T-helper 9 cell (primary cell): ENCODE results near the gene BLTP3A.
A peak's percentile ranks its signal among the peaks of the same experiment; 100 is the strongest.
"Not testable (repeated sequence)": the region's sequence is repeated elsewhere in the genome, so short reads cannot be mapped to it uniquely, and the experiment has no call there.

Experiments used
- DNase-seq: peaks from one replicate; pipeline ENCODE4 v3.0.0-alpha.2; 2020

Gene BLTP3A

DNA sequence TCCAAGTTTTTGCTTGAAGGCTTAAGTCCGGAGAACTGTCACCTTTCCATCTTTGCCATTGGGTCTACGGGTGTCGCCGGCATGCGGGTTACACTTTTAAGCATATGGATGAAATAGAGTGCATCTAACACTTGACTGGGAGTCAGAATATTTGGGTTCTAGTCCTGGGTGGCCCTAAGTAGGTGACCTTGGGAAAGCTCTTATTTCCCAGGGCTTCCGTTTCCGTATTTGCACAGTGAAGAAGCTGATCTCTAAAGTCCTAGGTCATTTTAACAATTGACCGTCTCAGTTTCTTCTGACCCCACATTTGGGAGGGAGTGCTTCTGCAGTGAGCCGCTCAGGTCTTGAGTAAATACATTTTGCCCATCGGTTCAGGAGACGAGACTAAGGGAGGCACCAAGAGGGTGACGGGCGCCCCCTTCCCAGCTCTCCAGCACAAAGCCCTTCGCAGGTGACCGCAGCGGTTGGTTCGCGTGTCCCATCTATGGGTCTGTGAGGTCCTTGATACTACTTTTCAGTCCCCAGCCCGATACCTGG, 651 bp upstream of the BLTP3A start:
- DNase-seq, result peak; percentile 15

- no peak for DNase-seq
These were observed 970 bp downstream of the BLTP3A start for GRCh38 chr6:34792605-34793500.

GRCh38 chr6:34793877-34794276, 2.0 kb downstream of the BLTP3A start:
- DNase-seq, result no peak

DNA sequence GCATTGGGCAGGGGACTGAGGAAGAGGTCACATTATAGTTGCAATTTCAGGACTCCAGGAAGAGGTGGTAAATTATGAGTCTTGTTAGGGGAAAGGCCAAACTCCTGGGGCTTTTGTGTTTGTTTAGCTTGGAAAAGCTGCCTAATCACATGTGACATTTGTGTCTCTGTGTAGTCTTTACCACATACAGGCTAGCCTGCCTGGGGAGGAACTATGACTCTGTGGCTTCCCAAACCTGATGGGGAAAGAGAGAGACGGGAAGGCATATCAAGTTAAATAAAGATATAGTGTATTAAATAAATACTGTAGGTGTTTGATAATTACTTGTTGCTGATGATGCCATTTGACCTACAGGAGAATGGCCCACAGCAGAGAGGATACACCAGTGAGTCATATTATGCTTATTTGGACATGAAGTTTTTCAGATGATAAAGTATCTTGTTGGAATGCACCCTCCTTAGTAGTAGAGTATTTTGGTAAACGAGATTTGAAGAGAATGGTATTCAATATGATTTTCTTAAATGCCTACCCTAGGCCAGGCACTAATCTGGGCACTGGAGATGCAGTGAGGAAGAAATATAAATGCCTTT, 4.0 kb downstream of the BLTP3A start:
- DNase-seq, result no peak

- DNase-seq, result no peak
These were observed 6.2 kb downstream of the BLTP3A start for GRCh38 chr6:34798057-34798456.

DNA sequence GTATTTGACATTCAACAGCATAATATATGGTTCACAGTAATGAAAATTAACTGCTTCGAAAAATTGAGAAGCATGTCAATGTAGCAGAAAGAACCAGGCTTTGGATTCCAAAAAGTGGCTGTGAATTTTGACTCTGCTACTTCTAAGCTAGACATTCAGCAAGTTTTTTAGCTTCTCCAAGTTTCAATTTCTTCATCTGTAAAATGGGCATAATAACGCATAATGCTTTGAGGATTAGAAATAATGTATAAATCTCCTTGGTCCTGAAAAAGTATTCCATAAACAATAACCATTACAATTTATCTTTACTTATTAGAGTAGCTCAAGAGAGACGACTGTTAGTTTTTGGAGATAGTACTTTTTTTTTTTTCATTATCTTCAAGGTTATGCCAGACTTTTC, 7.7 kb downstream of the BLTP3A start:
- DNase-seq, result no peak

- DNase-seq, result no peak
These were observed 12.7 kb downstream of the BLTP3A start for GRCh38 chr6:34804543-34804942.

DNA sequence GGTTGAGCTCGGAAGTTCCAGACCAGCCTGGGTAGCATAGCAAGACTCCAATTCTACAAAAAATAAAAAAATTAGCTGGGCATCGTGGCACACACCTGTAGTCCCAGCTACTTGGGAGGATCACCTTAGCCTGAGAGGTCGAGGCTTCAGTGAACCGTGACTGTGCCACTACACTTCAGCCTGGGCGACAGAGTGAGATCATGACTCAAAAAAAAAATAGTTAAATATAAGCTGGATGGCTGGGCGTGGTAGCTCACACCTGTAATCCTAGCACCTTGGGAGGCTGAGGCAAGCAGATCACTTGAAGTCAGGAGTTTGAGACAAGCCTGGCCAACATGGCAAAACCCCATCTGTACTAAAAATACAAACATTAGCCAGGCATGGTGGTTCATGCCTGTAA, 13.2 kb downstream of the BLTP3A start:
- not testable (repeated sequence) for DNase-seq

DNA sequence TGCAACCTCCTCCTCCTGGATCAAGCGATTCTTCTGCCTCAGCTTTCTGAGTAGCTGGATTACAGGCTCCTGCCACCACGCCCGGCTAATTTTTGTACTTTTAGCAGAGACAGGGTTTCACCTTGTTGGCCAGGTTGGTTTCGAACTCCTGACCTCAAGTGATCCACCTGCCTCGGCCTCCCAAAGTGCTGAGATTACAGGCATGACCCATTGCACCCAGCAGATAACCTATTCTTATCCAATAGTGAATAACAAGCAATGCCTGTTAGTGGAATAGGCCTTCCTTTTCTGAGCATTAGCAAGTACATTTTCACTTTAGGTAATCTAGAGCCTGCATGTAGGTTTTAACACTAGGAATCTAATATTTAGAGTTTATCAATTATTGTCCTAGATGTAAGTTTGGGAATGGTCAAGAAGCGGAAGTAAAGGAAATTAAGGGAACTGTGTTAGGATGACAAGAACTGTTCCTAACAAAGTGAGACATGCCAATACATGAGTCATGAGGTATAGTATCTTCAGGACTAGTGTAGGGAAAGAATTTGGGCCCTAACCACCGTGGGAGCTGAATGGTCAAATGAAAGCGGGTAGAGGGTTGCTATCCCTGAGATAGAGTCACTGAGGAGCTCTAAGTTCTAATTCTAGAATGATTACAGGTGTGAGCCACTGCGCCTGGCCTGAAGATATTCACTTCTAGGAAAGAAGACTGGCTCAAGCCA, 15.0 kb downstream of the BLTP3A start:
- no peak for DNase-seq

DNA sequence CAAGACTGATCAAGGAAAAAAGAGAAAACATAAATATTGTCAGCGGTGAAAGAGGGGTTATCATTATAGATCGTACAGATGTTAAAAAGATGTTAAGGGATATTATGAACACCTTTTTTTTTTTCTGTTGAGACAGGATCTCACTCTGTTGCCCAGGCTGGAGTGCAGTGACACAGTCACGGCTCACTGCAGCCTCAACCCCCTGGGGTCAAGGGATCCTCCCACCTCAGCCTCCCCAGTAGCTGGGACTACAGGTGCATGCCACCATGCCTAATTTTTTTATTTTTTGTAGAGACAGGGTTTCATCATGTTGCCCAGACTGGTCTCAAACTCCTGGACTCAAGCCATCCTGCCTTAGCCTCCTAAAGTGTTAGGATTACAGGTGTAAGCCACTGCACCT, 16.6 kb downstream of the BLTP3A start:
- DNase-seq, result not testable (repeated sequence)

DNA sequence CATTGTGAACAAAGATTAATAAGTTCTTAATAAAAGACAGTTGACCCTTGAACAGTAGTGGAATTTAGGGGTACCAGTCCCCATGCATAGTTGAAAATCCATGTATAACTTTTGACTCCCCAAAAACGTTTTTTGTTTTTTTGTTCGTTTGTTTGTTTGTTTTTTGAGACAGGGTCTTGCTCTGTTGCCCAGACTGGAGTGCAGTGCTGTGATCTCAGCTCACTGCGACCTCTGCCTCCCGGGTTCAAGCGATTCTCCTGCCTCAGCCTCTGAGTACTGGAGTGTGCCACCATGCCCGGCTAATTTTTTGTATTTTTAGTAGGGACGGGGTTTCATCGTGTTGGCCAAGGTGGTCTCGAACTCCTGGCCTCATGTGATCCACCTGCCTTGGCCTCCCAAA, 17.5 kb downstream of the BLTP3A start:
- not testable (repeated sequence) for DNase-seq

GRCh38 chr6:34810017-34810882, 18.4 kb downstream of the BLTP3A start:
- no peak for DNase-seq

DNA sequence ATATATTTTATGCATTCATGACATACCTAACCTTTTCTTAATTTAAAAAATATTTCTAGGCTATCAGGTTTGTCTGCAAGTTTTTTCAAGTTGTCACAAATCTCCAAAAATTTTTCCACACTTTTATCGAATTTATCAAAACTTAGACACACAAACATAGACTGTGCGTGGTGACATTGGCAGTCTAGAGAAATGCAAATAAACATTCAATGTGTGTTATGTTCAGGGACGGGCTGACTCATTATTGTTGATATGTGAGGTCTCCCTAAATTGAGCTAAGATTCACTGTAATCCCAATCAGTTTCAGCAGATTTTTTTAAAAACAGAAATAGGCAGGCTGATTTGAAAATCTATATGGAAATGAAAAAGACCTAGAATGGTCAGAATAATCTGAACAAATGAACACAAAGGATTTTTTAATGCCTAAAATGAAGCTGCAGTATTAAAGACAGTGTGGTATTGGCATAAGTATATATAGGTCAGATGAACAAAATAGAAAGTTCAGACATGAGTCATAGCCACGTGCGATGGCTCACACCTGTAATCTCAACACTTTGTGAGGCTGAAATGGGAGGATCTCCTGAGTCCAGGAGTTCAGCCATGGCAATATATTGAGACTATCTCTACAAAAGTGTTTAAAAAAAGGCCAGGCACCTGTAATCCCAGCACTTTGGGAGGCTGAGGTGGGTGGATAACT, 19.2 kb downstream of the BLTP3A start:
- DNase-seq, result no peak

DNA sequence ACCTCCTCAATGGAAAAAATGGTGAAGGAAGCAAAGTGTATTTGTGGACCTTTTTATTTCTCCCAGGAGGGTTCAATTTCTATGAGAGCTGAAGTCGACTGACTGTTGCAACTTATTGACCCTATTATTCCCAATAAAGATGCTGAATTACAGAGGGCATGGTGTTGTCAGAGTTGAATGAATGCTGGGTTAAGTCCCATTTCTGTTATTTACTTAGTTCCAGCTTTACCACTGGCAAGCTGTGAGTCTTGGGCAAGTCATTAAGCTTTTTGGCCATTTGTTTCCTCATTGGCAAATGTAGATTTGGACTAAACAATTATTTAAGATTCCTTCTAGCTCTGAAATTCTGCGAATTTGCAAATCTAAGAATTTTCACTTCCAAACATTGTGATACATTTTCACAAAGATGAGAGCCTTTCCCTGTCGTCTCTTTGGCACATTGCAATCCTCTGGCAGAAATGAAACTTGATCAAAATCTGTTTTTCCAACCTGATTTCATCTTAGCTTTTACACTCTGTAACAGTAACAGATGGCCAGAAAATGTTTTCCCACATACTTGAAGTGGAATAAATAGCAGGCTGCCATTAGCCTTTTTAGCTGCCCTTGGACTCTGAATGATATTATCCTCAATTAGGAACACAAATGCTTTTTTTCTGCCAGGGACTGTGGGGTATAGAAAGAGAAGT, 21.3 kb downstream of the BLTP3A start:
- DNase-seq, result no peak

DNA sequence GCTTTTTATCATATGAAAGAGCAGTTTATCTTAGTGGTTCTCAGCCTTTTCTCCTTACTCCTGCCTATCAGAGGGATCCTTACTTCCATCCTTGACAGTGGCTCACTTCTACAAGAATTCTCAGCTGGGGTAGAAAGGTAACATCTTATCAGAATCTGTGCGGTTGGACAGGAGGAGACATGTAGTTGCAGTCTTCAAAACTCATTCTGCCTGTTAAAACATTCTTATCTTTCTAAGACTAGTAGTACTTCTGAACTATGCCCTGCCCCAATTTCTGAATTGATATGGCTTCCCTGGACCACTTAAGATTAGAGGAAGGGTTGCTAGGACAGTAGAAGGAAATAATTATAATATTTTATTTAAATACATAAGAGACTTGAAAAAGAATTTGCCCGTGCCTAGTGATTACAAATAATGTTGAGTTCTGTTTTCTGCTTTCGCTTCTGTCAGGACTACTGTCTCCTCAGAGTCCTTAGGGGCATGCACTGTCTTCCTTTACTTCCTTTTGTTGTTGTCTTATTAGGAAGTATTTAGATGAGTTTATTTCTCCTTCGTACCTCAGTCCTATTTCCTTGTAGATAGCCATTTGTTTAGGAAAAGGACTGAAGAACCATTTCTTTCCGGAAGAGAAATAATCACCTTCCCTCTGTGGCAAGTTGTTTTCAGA, 24.9 kb downstream of the BLTP3A start:
- no peak for DNase-seq

DNA sequence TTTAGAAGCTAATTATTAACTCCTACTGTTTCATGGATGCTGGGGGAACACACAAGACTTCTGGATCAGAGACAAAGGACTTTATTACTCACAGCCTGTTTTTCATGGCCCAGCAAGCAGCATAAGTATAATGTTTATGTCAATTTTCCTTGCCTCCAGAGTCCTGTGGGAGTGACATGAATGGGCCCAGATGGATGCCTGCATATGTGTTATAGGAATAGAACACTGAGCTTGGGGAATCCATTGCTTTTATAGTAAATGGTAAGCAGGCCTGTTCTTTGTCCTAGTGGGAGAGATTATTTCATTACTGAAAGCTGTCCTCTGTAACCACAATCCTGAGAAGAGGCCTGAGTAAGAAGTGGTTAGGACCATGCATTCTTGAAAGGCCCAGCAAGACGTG, 25.6 kb downstream of the BLTP3A start:
- no peak for DNase-seq

GRCh38 chr6:34818872-34819570, 27.1 kb downstream of the BLTP3A start:
- DNase-seq, result not testable (repeated sequence)

DNA sequence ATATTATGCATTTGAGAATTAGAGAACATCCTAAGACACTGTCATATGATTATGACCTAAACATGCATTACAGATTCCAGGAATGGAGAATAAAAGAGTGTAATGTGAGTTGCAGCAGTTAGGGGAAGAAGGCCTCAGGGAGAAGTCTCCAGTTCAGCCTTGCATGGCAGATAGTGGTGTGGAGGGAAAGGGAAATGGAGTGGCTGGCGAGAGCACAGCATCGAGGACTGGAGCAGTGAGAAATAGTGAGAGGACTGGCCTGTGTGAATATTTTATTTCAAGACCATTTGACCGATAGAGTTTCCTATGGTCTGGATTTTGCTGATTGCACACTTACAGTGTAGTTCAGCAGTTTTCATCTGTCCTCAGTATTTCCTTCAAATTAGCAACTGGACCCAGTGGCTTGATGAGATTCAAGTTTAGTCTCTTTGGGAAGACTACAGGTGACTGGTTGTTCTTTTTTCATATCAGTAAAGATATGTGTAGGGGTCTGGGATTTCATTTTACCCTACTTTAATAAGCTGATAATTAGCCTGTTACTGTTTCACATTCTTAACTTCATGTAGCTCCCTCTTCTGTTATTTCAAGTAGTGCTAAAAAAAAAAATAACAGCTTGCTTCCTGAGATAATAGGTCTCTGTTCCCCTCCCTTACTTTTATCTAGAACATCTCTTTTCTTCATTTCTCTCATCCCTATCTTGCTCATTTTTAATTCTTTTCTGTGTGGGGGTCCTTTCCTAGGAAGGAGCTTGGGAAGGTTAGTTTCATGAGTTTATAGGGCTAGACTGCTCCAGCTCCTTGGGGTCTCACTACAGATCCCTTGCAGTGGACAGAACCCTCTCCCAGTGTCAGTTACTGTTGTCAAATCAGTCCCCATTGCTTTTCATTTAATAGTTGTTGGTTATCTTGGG, 27.9 kb downstream of the BLTP3A start:
- no peak for DNase-seq

- no peak for DNase-seq
These were observed 37.3 kb downstream of the BLTP3A start for GRCh38 chr6:34829137-34829536.
